ENCODE data around the gene AK3.

The AK3 gene

GRCh38 chr9:4709380-4709779 lies 31.6 kb downstream of the AK3 start:
- Histone ChIP-seq H3K9me3 (ENCODE audit: control insufficient read depth in 1 of 2, low read length in 2 of 2) (no peaks in the 10 kb centered on the region), H3K36me3 (ENCODE audit: control insufficient read depth in 1 of 2, insufficient read depth in 2 of 2, low read length in 2 of 2) (peaks cover 14 to 55% of the 10 kb centered on the region in 2 donors), H3K27me3 (ENCODE audit: control insufficient read depth in 1 of 2, insufficient read depth in 2 of 2, low read length in 2 of 2) (no peaks in the 10 kb centered on the region), H3K4me1 (ENCODE audit: control insufficient read depth in 1 of 2, insufficient read depth in 2 of 2, low read length in 2 of 2) (no peaks in the 10 kb centered on the region), H3K9ac (ENCODE audit: low read depth in 1 of 2, low read length in 2 of 2) (no peak overlapping the region), H3K27ac (ENCODE audit: low read depth, low read length) (no peak overlapping the region), H3K4me3 (ENCODE audit: low read depth in 1 of 2, low read length in 2 of 2) (no peak overlapping the region)

DNA sequence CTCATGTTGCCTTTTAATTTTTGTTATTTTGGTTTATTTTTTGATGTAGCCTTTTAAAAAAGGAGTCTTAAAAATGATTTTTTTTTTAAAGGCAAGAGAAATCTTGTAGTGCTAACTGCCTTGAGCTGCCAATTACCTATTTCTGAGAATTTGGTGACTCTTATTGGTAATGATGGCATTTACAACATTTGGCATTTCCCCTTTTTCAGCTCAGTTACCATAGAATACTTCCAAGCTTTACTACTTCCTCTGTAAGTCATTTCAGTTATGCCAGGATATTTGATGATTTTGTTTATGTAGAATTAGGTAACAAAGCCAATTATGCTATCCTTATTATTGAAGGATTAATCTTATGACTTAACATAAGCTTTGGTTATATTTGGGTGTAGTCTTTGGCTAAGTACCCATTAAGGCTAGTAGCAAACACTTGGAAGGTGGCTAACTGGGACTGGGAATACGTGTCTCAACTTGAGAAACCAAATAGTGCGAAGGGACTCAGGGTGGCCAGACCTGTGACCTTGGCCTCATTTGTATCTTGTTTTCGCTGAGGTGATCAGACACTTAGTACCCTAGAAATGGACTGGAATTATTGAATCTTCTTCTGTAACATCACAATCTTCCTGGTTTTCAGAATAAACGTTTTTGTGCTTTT lies 33.9 kb downstream of the AK3 start:
- Histone ChIP-seq H3K36me3 (ENCODE audit: control insufficient read depth in 1 of 2, insufficient read depth in 2 of 2, low read length in 2 of 2) (peaks cover 10 to 49% of the 10 kb centered on the region in 2 donors), H3K27ac (ENCODE audit: low read depth, low read length) (no peak overlapping the region)

GRCh38 chr9:4706021-4706420 lies 35.0 kb downstream of the AK3 start:
- H3K4me1 ChIP-seq (ENCODE audit: control insufficient read depth in 1 of 2, insufficient read depth in 2 of 2, low read length in 2 of 2): no peaks in the 10 kb centered on the region
- H3K9ac ChIP-seq (ENCODE audit: low read depth in 1 of 2, low read length in 2 of 2): no peak overlapping the region
- no peak overlapping the region for H3K27ac ChIP-seq (ENCODE audit: low read depth, low read length)
- H3K9me3 ChIP-seq (ENCODE audit: control insufficient read depth in 1 of 2, low read length in 2 of 2): no peaks in the 10 kb centered on the region
- peaks cover 7 to 48% of the 10 kb centered on the region in 2 donors for H3K36me3 ChIP-seq (ENCODE audit: control insufficient read depth in 1 of 2, insufficient read depth in 2 of 2, low read length in 2 of 2)
- no peaks in the 10 kb centered on the region for H3K27me3 ChIP-seq (ENCODE audit: control insufficient read depth in 1 of 2, insufficient read depth in 2 of 2, low read length in 2 of 2)
- H3K4me3 ChIP-seq (ENCODE audit: low read depth in 1 of 2, low read length in 2 of 2): no peak overlapping the region

More for the DNA sequence above, 33.9 kb downstream of the AK3 start:
- Histone ChIP-seq H3K4me1 (ENCODE audit: control insufficient read depth in 1 of 2, insufficient read depth in 2 of 2, low read length in 2 of 2) (no peaks in the 10 kb centered on the region), H3K27me3 (ENCODE audit: control insufficient read depth in 1 of 2, insufficient read depth in 2 of 2, low read length in 2 of 2) (no peaks in the 10 kb centered on the region), H3K9ac (ENCODE audit: low read depth in 1 of 2, low read length in 2 of 2) (no peak overlapping the region), H3K4me3 (ENCODE audit: low read depth in 1 of 2, low read length in 2 of 2) (no peak overlapping the region), H3K9me3 (ENCODE audit: control insufficient read depth in 1 of 2, low read length in 2 of 2) (no peaks in the 10 kb centered on the region)

GRCh38 chr9:4704129-4704528 lies 36.9 kb downstream of the AK3 start:
- no peak overlapping the region for H3K4me3 ChIP-seq (ENCODE audit: low read depth in 1 of 2, low read length in 2 of 2)
- H3K9me3 ChIP-seq (ENCODE audit: control insufficient read depth in 1 of 2, low read length in 2 of 2): no peaks in the 10 kb centered on the region
- no peaks in the 10 kb centered on the region for H3K27me3 ChIP-seq (ENCODE audit: control insufficient read depth in 1 of 2, insufficient read depth in 2 of 2, low read length in 2 of 2)
- no peak overlapping the region for H3K27ac ChIP-seq (ENCODE audit: low read depth, low read length)
- H3K36me3 ChIP-seq (ENCODE audit: control insufficient read depth in 1 of 2, insufficient read depth in 2 of 2, low read length in 2 of 2): peaks cover 9 to 47% of the 10 kb centered on the region in 2 donors
- no peak overlapping the region for H3K9ac ChIP-seq (ENCODE audit: low read depth in 1 of 2, low read length in 2 of 2)
- no peaks in the 10 kb centered on the region for H3K4me1 ChIP-seq (ENCODE audit: control insufficient read depth in 1 of 2, insufficient read depth in 2 of 2, low read length in 2 of 2)

DNA sequence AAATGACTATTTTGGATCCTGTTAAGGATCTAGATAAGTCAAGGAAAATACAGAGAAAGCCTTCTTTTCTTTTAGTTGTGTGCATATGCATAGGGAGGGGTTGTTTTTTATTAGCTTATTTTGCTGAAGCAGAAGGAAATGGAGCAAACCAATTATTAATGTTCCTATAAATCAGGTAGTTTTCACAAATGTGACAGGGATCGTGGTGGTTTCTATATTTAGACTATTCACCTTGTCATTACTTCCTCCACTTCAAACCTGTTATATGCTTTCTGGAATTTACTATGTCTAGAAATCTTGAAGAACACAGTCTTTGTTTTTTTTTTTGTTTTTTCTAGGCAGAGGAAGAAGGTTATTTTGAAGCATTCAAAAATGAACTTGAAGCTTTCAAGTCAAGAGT lies 39.5 kb downstream of the AK3 start:
- H3K9ac ChIP-seq (ENCODE audit: low read depth in 1 of 2, low read length in 2 of 2): no peak overlapping the region
- no peak overlapping the region for H3K4me3 ChIP-seq (ENCODE audit: low read depth in 1 of 2, low read length in 2 of 2)
- no peaks in the 10 kb centered on the region for H3K27me3 ChIP-seq (ENCODE audit: control insufficient read depth in 1 of 2, insufficient read depth in 2 of 2, low read length in 2 of 2)
- no peaks in the 10 kb centered on the region for H3K4me1 ChIP-seq (ENCODE audit: control insufficient read depth in 1 of 2, insufficient read depth in 2 of 2, low read length in 2 of 2)
- H3K36me3 ChIP-seq (ENCODE audit: control insufficient read depth in 1 of 2, insufficient read depth in 2 of 2, low read length in 2 of 2): peaks cover 12 to 60% of the 10 kb centered on the region in 2 donors
- H3K9me3 ChIP-seq (ENCODE audit: control insufficient read depth in 1 of 2, low read length in 2 of 2): no peaks in the 10 kb centered on the region
- no peak overlapping the region for H3K27ac ChIP-seq (ENCODE audit: low read depth, low read length)

GRCh38 chr9:4700932-4701331 lies 40.1 kb downstream of the AK3 start:
- Histone ChIP-seq H3K4me3 (ENCODE audit: low read depth in 1 of 2, low read length in 2 of 2) (no peak overlapping the region), H3K9ac (ENCODE audit: low read depth in 1 of 2, low read length in 2 of 2) (no peak overlapping the region), H3K36me3 (ENCODE audit: control insufficient read depth in 1 of 2, insufficient read depth in 2 of 2, low read length in 2 of 2) (peaks cover 12 to 54% of the 10 kb centered on the region in 2 donors), H3K4me1 (ENCODE audit: control insufficient read depth in 1 of 2, insufficient read depth in 2 of 2, low read length in 2 of 2) (no peaks in the 10 kb centered on the region), H3K27me3 (ENCODE audit: control insufficient read depth in 1 of 2, insufficient read depth in 2 of 2, low read length in 2 of 2) (no peaks in the 10 kb centered on the region), H3K27ac (ENCODE audit: low read depth, low read length) (no peak overlapping the region), H3K9me3 (ENCODE audit: control insufficient read depth in 1 of 2, low read length in 2 of 2) (no peaks in the 10 kb centered on the region)

GRCh38 chr9:4700091-4700490 lies 40.9 kb downstream of the AK3 start:
- Histone ChIP-seq H3K4me1 (ENCODE audit: control insufficient read depth in 1 of 2, insufficient read depth in 2 of 2, low read length in 2 of 2) (no peaks in the 10 kb centered on the region), H3K36me3 (ENCODE audit: control insufficient read depth in 1 of 2, insufficient read depth in 2 of 2, low read length in 2 of 2) (peaks cover 12 to 52% of the 10 kb centered on the region in 2 donors), H3K27ac (ENCODE audit: low read depth, low read length) (no peak overlapping the region), H3K9ac (ENCODE audit: low read depth in 1 of 2, low read length in 2 of 2) (no peak overlapping the region), H3K9me3 (ENCODE audit: control insufficient read depth in 1 of 2, low read length in 2 of 2) (no peaks in the 10 kb centered on the region), H3K4me3 (ENCODE audit: low read depth in 1 of 2, low read length in 2 of 2) (no peak overlapping the region), H3K27me3 (ENCODE audit: control insufficient read depth in 1 of 2, insufficient read depth in 2 of 2, low read length in 2 of 2) (no peaks in the 10 kb centered on the region)

DNA sequence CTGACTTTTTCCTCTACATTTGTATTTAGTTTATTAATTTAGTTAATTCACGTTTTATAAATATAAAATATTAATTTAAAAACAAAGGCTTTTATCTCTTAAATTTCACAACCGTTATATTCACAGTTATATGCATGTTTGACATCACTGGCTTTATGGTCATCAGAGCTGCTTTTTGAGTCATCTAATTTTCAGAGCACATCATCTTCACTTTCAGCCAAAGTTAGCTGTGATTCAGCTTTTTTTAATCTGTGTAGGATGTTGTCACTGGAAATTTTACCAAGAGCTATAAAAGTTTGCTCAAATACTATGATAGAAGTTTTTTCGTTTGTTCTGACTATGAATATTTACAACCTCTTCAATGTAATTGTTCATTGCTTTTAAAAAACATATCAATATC lies 49.2 kb downstream of the AK3 start:
- Histone ChIP-seq H3K9ac (ENCODE audit: low read depth in 1 of 2, low read length in 2 of 2) (no peak overlapping the region), H3K4me1 (ENCODE audit: control insufficient read depth in 1 of 2, insufficient read depth in 2 of 2, low read length in 2 of 2) (no peaks in the 10 kb centered on the region), H3K27ac (ENCODE audit: low read depth, low read length) (no peak overlapping the region), H3K9me3 (ENCODE audit: control insufficient read depth in 1 of 2, low read length in 2 of 2) (no peaks in the 10 kb centered on the region), H3K4me3 (ENCODE audit: low read depth in 1 of 2, low read length in 2 of 2) (no peak overlapping the region), H3K36me3 (ENCODE audit: control insufficient read depth in 1 of 2, insufficient read depth in 2 of 2, low read length in 2 of 2) (peaks cover 13 to 36% of the 10 kb centered on the region in 2 donors), H3K27me3 (ENCODE audit: control insufficient read depth in 1 of 2, insufficient read depth in 2 of 2, low read length in 2 of 2) (no peaks in the 10 kb centered on the region)

- Histone ChIP-seq H3K9me3 (ENCODE audit: control insufficient read depth in 1 of 2, low read length in 2 of 2) (no peaks in the 10 kb centered on the region), H3K4me3 (ENCODE audit: low read depth in 1 of 2, low read length in 2 of 2) (no peak overlapping the region), H3K27me3 (ENCODE audit: control insufficient read depth in 1 of 2, insufficient read depth in 2 of 2, low read length in 2 of 2) (no peaks in the 10 kb centered on the region), H3K4me1 (ENCODE audit: control insufficient read depth in 1 of 2, insufficient read depth in 2 of 2, low read length in 2 of 2) (no peaks in the 10 kb centered on the region), H3K9ac (ENCODE audit: low read depth in 1 of 2, low read length in 2 of 2) (no peak overlapping the region), H3K36me3 (ENCODE audit: control insufficient read depth in 1 of 2, insufficient read depth in 2 of 2, low read length in 2 of 2) (peaks cover 17 to 42% of the 10 kb centered on the region in 2 donors), H3K27ac (ENCODE audit: low read depth, low read length) (no peak overlapping the region)
These were observed 50.9 kb downstream of the AK3 start for GRCh38 chr9:4690144-4690543.

DNA sequence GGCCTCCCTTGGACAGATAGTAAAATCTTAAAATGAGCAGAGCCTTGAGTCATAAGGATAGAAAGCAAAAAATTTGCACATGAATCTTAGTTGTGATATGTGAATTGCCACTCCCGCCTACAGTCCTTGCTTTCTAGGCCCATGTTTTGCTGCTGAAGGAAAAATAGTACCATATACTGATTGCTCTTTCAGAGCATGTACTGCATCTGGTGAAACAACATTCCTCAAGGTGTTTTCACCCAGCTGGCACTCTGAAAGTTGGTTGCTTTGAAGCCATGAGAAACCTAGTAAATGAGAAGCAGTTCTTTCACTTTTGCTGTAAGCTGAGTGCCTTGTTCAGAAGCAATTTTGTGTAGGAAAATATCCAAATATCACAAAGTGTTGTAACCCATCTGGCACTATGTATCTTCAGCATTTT lies 51.3 kb downstream of the AK3 start:
- Histone ChIP-seq H3K9me3 (ENCODE audit: control insufficient read depth in 1 of 2, low read length in 2 of 2) (no peaks in the 10 kb centered on the region), H3K27me3 (ENCODE audit: control insufficient read depth in 1 of 2, insufficient read depth in 2 of 2, low read length in 2 of 2) (no peaks in the 10 kb centered on the region), H3K4me3 (ENCODE audit: low read depth in 1 of 2, low read length in 2 of 2) (no peak overlapping the region), H3K36me3 (ENCODE audit: control insufficient read depth in 1 of 2, insufficient read depth in 2 of 2, low read length in 2 of 2) (peaks cover 17 to 44% of the 10 kb centered on the region in 2 donors), H3K27ac (ENCODE audit: low read depth, low read length) (no peak overlapping the region), H3K9ac (ENCODE audit: low read depth in 1 of 2, low read length in 2 of 2) (no peak overlapping the region), H3K4me1 (ENCODE audit: control insufficient read depth in 1 of 2, insufficient read depth in 2 of 2, low read length in 2 of 2) (no peaks in the 10 kb centered on the region)
